Measurements from ENCODE around the gene RFTN2.
"Not testable (repeated sequence)": the region's sequence is repeated elsewhere in the genome, so short reads cannot be mapped to it uniquely, and the experiment has no call there.

The RFTN2 gene

DNA sequence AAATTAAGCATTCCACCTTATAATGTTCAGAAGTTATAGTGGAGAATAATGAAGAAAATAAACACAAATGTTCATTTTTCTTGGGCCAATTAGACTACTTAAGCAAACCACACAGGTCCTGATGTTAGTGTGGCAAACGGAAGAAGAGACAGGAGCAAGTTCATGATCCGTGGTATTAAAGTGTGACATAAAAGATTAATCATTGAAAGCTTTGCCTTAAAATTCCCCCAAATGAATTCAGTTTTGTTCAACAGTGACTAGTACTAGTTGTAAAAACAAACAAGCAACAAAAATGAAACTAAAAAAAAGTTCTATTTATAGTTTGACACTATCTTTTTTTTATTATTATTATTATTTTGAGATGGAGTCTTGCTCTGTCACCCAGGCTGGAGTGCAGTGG, 73.7 kb downstream of the RFTN2 start:
- DNase-seq (ENCODE audit: low spot score) = no peak

DNA sequence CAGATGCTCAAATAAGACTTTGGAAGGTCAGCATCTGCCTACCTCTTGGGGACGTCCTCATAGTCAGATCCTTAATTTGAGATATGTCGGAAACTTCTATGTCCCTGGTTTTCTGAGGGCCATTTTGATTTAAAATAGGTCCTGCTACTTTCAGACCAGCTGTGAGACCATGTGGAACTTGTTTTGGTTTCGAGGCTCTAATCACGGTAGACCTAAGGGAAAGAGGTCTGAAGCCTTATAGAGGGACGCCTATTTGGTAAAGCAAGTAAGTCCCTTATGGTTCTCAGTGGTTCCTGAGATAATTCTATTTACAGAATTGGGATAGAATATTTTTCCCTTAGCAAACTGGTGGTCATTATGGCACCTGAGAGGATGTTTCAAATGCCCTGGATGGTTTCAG, 75.1 kb downstream of the RFTN2 start:
- DNase-seq (ENCODE audit: low spot score) = no peak

DNA sequence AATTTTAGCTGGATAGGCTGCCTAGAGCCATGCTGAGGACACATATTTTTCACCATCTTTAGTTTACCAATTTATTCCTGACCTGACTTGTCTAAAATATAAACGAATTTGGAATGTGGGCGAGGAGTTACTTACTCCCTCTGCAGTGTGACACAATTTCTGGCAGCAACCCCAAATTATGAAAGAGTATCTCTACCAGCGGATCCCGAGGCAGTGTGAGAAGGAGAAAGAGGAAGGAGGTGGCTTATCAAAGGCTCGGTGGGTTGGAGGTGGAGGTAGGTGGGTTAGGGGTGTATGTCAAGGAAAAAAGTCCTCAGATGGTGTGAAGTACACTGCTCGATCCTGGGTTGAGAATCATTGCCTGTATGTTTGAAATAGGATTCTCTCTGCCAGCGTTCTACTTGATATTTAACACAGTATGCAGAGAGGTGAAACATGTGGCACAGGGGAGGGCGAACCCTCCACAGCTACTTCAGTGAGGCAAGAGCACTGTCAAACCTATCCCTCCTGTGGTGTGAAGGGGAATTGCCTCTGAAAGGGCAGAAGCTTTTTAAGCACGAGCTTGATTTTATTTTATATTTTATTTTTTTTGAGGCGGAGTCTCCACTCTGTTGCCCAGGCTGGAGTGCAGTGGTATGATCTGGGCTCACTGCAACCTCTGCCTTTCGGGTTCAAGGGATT, 76.0 kb downstream of the RFTN2 start:
- peak; percentile 31 for DNase-seq (ENCODE audit: low spot score)

DNA sequence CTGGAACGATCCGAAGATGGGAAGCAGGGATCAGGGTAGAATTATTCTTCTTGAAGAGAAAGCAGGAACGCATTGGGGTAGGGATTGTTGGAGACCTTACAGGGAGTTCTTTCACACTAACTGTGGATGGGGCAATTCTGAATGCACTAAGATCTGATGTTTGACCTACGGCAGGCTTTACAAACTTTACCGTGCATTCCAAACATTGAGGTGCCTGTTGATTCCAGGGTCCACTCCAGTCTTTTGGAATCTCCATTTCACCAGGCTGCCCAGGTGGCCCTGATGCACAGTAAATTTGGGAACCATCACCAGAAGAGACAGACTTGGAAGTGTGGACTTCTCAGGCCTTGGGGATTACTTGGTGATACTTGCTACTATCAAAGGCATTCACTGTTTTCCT, 76.9 kb downstream of the RFTN2 start:
- no peak for DNase-seq (ENCODE audit: low spot score)

DNA sequence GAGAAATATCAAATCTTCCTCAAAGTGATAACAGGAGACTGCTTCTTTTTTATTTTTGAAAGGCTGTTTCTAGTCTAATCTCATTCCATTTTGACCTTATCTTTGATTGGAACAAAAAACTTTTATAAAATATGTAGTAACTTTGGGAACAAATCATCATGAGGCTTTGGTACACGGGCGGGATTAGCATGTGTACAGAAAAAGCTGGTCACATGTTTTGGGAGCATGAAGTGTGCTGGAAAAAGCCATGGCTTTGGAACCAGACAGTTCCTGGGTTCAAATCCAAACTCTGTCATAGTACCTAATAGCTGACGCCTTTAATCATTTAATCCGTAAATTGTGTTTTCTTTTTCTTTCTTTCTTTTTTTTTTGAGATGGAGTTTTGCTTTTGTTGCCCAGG, 78.2 kb downstream of the RFTN2 start:
- DNase-seq (ENCODE audit: low spot score) = no peak

DNA sequence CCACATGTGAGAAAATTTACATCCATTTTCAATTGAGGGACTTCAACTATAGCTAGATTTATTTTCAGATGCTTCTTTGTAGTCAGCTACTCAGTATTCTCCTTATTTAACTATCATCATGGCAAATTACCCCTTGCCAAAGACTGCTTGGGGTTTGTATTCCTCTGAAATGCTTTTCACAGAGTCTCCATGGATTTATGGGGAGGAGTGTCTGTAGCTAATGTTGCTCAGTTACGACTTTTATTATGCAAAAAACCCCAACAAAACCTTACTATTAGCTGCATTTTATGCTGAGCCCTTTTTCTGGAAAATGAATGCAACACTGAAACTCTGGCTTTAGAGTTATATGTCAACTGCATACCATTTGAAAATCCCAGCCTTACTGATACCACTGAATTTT, 78.6 kb downstream of the RFTN2 start:
- no peak for DNase-seq (ENCODE audit: low spot score)

DNA sequence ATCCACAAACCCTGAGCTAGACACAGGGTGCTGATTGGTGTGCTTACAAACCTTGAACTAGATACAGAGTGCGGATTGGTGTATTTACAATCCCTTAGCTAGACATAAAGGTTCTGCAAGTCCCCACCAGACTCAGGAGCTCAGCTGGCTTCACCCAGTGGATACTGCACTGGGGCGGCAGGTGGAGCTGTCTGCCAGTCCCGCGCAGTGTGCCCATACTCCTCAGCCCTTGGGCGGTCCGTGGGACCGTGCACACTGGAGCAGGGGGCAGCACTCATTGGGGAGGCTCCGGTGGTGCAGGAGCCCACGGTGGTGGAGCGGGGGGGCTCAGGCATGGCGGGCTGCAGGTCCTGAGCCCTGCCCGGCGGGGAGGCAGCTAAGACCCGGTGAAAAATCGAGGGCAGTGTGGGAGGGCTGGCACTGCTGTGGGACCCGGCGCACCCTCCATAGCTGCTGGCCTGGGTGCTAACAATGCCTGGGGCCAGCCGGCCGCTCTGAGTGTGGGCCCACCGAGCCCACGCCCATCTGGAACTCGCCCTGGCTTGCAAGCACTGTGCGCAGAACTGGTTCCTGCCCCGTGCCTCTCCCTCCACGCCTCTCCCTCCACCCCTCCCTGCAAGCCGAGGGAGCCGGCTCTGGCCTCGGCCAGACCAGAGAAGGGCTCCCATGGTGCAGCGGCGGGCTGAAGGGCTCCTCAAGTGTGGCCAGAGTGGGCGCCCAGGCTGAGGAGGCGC, 83.9 kb downstream of the RFTN2 start:
- no peak for DNase-seq (ENCODE audit: low spot score)

DNA sequence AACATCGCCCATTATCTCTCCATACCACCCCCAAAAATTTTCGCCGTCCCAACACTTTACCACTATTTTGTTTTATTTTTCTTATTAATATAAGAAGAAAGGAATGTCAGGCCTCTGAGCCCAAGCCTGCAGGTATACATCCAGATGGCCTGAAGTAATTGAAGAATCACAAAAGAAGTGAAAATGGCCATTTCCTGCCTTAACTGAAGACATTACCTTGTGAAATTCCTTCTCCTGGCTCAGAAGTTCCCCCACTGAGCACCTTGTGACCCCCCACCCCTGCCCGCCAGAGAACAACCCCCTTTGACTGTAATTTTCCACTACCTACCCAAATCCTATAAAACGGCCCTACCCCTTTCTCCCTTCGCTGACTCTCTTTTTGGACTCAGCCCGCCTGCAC, 88.1 kb downstream of the RFTN2 start:
- DNase-seq (ENCODE audit: low spot score) = not testable (repeated sequence)

DNA sequence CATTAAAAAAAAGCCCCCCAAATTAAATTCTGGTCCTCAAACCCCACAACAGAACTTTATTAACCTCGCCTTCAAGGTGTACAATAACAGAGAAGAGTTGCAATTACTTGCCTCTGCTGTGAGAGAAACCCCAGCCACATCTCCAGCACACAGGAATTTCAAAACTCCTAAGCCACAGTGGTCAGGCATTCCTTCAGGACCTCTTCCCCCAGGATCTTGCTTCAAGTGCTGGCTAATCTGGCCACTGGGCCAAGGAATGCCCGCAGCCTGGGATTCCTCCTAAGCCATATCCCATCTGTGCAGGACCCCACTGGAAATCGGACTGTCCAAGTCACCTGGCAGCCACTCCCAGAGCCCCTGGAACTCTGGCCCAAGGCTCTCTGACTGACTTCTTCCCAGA, 95.2 kb downstream of the RFTN2 start:
- DNase-seq (ENCODE audit: low spot score) = not testable (repeated sequence)

DNA sequence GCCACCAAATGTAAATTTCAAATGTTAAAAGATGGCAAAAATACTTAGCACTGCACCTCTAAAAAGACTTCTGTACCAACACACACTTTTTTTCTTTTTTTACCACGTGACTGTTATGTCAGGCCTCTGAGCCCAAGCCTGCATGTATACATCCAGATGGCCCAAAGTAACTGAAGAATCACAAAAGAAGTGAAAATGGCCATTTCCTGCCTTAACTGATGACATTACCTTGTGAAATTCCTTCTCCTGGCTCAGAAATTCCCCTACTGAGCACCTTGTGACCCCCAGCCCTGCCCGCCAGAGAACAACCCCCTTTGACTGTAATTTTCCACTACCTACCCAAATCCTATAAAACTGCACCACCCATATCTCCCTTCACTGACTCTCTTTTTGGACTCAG, 97.1 kb downstream of the RFTN2 start:
- DNase-seq (ENCODE audit: low spot score) = not testable (repeated sequence)

DNA sequence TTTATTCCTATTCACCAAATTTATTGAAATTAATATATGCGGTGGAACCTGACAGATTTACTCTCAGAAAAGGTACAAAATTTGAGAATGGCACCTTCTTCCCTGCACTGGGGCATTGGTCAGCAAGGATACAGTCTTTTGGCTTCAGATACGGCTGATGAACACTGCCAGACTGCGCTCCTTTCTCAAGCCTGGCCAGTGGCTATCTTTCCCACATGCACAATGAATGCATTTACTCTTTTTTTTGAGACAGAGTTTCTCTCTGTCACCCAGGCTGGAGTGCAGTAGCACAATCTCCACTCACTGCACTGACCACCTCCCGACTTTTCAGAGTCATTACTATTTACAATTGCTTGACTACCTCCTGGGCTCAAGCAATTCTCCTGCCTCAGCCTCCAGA, 97.9 kb downstream of the RFTN2 start:
- DNase-seq (ENCODE audit: low spot score) = no peak

DNA sequence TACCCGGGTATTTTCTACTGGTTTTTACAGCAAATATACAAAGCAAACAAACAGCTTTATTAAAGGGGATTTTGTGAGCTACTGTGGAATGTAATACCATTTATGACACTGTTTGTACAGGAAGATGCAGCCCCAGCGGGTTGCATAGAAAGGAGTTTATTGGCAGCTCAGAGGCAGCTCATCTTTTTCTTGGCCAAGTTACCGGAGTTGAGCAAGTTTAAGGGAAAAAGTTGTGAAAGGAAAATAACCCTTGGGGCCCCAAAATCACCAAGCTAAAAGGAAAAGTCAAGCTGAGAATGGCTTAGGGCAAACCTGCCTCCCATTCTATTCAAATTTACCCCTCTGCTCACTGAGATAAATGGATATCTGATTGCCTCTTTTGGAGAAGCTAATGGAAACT, 98.8 kb downstream of the RFTN2 start:
- DNase-seq (ENCODE audit: low spot score) = no peak

DNA sequence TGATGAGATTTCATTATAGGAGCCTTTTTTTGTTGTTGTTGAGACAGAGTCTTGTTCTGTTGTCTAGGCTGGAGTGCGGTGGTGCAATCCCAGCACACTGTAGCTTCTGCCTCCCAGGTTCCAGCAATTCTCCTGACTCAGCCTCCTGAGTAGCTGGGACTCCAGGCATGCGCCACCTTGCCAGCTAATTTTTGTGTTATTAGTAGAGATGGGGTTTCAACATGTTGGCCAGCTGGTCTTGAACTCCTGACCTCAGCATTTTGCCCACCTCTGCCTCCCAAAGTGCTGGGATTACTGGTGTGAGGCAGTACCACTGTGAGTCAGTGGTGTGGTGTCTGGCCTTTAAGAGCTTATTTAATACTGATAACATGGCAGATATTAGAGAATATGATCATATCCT, 99.4 kb downstream of the RFTN2 start:
- no peak for DNase-seq (ENCODE audit: low spot score)

DNA sequence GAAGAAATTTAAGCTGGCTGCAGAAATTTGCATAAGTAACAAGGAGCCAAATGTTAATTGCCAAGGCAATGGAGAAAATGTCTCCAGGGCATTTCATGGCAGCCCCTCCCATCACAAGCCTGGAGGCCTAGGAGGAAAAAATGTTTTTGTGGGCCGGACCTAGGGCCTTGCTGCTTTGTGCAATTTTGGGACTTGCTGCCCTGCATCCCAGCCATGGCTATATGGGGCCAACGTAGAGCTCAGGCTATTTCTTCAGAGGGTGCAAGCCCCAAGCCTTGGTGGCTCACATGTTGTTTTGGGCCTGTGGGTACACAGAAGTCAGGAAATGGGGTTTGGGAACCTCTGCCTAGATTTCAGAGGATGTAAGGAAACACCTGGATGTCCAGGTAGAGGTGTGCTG, 101.8 kb downstream of the RFTN2 start:
- no peak for DNase-seq (ENCODE audit: low spot score)

DNA sequence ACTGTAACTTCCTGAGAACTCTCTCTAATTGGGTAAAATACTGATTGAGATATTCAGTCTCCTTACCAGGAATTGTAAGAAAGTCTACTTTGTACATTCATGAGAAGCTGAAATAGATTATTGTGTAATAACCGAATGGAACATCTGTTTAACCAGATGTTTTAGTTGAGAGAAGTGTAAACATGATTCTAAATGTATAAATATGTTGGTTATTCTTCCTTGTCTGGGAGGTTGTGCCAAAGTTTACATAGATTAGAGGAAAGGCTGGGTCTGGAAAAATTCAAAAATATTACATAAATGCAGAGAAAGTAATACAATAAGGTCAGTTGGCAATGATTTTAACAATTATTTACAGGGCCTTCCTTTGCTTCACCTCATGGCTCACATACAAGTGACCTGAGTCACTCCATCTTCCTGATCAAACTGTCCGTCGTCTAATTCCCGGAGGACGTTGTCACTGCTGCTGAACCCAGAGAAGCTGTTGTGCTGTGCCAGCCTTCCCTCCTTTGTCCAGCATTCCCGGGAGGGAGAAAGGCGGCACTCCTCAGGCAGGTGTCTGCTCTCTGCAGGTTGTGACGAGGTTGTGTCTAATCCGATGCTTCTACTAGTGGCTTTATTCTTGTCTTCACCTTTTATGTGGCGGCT, 103.6 kb downstream of the RFTN2 start:
- DNase-seq (ENCODE audit: low spot score) = no peak

DNA sequence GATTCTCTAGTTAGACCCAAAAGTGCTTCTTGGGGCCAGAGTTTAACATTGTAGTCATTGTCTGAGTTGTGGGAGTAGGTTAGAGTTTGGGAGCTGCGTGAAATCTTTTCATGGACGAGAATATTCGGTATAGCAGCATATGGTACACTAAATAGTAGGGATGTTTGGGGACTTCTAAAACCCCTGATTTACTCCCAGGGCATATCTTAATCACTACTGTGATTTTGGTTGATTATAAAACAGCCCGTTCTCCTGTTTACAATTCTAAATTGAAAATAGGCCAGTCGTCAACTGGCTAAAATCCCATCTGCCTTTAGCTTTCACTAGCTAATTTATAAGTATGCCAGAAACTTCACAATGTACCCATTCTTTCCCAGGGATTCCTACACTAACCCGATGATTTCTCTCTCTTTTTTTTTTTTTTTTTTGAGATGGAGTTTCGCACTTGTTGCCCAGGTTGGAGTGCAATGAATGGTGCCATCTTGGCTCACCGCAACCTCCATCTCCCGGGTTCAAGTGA, 115.2 kb downstream of the RFTN2 start:
- DNase-seq (ENCODE audit: low spot score) = no peak

DNA sequence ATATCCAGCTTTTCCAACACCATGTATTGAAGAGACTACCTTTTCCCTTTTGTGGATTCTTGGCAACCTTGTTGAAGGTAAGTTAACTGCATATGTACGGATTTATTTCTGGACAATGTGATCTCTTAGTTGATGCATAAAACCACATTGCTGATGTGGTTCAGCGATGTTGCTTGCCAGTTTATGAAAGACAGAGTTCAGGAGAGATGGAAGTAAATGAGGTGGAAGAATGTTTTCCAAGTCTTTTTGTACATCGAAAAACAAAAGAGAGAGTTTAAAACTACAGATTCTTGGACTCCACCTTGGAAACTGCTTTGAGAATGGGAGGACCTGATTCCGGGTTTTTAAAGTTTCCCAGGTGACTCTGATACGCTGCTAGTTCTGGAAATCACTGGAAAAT, 115.7 kb downstream of the RFTN2 start:
- no peak for DNase-seq (ENCODE audit: low spot score)

DNA sequence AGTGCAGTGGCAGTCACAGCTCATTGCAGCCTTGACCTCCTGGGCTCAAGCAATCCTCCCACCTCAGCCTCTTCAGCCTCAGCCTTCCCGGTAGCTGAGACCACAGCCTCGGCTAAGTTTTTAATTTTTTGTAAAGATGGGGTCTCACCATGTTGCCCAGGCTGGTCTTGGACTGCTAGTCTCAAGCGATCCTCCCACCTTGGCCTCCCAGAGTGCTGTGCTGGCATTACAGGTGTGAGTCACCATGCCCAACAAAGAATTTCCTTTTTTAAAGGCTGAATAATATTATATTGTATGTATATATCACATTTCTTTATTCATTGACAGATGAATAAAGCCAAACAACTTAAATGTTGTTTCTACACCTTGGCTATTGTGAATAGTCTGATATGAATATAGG, 117.0 kb downstream of the RFTN2 start:
- no peak for DNase-seq (ENCODE audit: low spot score)

DNA sequence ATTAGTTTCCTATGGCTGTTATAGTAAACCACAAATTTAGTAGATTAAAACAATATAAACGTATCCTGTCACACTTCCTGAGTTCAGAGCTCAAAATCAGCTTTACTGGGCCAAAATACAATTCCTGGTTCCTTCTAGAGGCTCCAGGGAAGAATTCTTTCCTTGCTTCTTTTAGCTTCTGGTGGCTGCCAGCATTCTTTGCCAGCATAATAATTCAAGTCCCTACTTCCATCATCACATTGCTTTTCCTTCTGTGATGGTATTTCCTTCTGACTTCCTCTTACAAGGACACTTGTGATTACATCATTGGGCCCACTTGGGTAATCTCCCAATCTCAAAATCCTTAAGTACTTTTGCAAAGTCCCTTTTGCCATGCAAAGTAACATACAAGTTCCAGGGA, 118.9 kb downstream of the RFTN2 start:
- no peak for DNase-seq (ENCODE audit: low spot score)

DNA sequence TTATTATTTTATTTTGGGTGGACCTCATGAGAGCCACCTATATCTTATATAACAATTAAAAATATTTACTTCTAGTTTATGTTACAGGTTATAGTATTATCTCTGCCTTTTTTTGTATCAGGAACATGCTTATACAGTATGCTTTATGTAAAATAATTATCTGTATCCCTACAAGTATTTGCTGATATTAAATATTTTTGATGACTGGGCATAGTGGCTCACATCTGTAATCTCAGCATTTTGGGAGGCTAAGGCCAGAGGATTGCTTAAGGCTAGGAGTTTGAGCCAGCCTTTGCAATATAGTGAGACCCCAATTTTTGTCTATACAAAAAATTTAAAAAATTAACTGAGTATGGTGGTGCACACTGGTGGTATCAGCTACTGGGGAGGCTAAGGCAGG, 119.9 kb downstream of the RFTN2 start:
- DNase-seq (ENCODE audit: low spot score) = no peak

DNA sequence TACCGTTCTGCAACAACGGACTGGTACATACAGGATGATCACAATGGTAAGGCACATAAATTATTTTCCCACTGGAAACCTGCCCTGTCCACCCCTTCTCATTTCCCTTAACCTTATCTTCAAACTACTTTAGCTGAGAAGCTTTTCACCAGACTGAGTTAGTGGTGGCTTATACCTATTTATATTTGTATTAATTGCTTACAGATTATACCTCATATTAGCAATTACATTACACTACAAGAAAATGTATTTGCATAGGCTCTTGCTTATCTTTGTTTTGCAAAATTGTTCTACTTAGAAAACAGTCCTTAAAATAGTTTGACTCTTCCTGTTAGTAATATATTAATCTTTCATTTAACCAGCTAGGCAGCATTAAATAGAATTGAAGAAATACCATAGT, 124.1 kb downstream of the RFTN2 start:
- DNase-seq (ENCODE audit: low spot score) = not testable (repeated sequence)

DNA sequence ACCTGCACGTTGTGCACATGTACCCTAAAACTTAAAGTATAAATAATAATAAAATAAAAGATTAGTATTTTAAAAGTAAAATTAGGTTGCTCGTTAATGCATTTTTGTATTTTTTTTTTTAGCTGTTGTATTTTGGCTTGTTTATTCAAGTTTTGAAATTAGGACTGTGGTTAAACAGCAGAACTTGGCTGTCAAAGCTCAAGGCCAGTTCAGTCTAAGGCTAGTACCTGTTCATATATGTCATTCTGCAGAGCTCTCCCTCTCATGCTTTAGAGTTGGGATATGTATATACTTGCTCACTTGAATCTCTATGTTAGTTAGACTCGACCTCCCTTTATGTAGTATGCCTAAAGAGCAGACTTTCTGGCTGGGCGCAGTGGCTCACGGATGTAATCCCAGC, 126.8 kb downstream of the RFTN2 start:
- DNase-seq (ENCODE audit: low spot score) = no peak

DNA sequence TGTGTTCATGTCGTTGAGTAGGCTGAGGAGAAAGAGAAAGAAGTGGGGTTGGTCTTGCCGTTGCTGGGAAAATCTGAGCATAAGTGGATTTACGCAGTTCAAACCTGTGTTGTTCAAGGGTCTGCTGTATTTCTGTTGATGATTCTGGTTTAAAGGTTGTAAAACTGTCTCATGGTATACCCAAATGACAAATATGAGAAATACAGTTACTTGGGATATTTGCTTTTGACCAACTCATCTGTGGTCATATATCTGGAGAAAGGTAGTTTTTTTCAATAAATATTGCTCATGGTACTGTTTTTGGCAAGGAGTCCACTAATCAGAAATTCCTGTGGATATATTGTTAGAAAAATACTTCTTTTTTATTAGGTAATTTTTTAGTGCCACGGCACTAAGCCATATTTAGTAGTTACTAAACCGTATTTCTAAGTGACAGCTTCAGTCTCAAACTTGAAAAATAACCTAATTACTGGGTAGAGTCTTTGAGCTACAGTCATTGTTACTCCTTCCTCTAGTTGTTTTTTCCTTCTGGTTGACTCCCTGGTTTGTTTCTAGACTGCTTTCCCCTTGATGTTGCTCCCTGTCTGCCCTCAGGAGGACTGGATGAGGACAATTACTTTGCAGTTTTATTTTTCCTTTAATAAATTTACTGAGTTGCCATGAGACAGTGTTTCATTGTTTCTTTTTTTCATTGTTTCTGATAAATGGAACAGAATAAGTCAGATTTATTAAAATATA, 128.1 kb downstream of the RFTN2 start:
- no peak for DNase-seq (ENCODE audit: low spot score)

Measured in germinal center (tissue), 1 donor.